Ureter (tissue), 1 donor: Measurements from ENCODE around the gene TMEM270. TPM values are rescaled to one million over a fixed set of nuclear protein-coding genes. Genes with fewer than 3 reads are reported as not detected.
A peak's percentile ranks its signal among the peaks of the same experiment; 100 is the strongest.
"Not testable (repeated sequence)": the region's sequence is repeated elsewhere in the genome, so short reads cannot be mapped to it uniquely, and the experiment has no call there.

Source experiments
- DNase-seq: peaks from one replicate; pipeline ENCODE4 v3.0.0-alpha.2; 2020; ENCODE audit warnings: low spot score
- total RNA-seq: library from RNA; stranded (reverse); gene quantifications from one replicate; pipeline ENCODE4 v1.2.4, GENCODE V29; 2023
- donor health status: DM: yes; HTN: yes; CAD: no.

The TMEM270 gene
- total RNA-seq, 1 donor from 2014 or later, result not detected

DNA sequence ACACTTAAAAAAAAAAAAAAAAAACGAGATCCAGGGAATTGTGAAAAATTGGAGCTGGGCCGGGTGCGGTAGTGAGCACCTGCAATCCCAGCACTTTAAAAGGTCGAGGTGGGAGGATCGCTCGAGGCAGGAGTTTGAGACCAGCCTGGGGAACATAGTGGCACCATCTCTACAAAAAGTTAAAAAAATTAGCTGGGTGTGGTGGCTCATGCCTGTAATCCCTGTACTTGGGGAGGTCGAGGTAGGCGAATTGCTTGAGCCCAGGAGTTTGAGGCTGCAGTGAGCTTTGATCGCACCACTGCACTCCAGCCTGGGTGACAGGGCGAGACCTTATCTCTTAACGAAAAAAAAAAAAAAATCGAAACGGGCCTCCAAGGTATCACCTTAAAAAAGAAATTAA lies 28.2 kb upstream of the TMEM270 start:
- no peak for DNase-seq

- peak; percentile 63 for DNase-seq
These were observed 27.6 kb upstream of the TMEM270 start for GRCh38 chr7:73833251-73833919.

- no peak for DNase-seq
These were observed 26.2 kb upstream of the TMEM270 start for GRCh38 chr7:73834626-73835191.

GRCh38 chr7:73837167-73837566 lies 23.8 kb upstream of the TMEM270 start:
- DNase-seq, result not testable (repeated sequence)

DNA sequence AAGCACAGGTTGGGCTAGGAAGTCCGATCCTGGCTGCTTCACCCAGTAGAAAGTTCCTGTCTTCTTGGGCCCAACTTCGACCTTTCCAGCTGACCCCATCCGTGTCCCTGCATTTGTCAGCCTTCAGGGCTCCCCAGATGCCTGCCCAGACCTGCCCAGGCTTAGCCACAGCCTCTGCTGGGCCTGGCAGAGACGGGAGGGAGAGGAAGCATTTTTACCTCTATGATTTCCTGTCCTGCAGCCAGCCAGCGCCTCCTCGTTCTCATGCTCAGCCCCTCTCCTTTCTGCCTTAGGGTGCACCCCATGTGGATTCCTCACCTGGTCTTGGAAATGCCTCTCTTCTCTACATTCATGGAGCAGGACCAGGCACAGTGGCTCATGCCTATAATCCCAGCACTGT lies 22.3 kb upstream of the TMEM270 start:
- DNase-seq, result peak; percentile 71

DNA sequence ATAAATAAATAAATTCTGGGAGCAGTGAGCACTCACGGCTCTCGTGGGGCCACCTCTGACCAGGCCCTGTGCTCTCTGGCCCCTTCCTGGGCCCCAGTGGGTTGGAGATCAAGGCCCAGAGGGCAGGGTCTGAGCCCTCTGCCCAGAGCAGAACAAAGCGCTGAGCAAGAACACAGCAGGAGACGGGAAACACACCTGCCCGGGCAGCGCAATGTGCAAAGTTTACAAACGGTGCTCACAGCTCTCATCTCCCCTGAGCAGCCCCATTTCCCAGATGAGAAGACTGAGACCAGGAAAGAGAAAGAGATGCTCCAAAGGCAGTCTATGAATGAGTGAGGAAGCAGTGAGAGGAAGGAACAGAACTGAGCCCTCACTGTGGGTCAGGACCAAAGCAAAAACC lies 21.7 kb upstream of the TMEM270 start:
- no peak for DNase-seq

GRCh38 chr7:73839743-73840714 lies 20.9 kb upstream of the TMEM270 start:
- DNase-seq, result no peak

DNA sequence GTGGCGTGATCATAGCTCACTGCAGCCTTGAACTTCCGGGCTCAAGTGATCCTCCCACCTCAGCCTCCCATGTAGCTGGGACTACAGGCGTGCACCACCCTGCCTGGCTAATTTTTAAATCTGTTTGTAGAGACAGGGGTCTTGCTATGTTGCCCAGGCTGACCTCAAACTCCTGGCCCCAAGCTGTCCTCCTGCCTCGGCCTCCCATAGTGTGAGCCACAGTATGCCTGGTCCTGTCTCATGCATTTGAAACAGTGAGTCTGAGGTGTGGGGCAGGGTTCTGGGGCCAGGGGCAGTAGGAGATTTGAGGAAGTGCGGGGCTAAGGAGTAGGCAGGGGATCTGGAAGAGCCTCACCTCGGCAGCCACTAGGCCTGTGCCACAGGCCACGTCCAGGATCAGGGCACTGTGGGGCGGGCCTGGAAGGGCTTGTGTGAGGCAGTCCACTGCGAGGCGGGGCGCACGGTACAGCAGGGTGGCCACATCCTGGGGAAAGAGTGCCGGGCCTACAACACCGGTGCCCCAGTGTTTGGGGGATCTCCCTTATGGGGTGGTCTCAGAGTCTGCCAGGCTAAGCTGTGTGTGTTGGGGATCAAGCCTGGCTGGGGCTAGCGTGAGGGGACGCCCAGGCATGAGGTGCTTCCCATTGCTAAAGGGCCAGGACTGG lies 20.1 kb upstream of the TMEM270 start:
- no peak for DNase-seq

- no peak for DNase-seq
These were observed 19.3 kb upstream of the TMEM270 start for GRCh38 chr7:73841689-73842066.

- DNase-seq, result peak; percentile 95
These were observed 18.6 kb upstream of the TMEM270 start, which contains the start of gene METTL27 for GRCh38 chr7:73842067-73842976. Gene METTL27 (minus strand): TSS chr7:73842516. CDS start chr7:73842140, 376 bp downstream.

GRCh38 chr7:73844131-73844547 lies 16.8 kb upstream of the TMEM270 start:
- no peak for DNase-seq

GRCh38 chr7:73844848-73845460 lies 16.0 kb upstream of the TMEM270 start:
- no peak for DNase-seq

- not testable (repeated sequence) for DNase-seq
These were observed 15.2 kb upstream of the TMEM270 start for GRCh38 chr7:73845701-73846195.

DNA sequence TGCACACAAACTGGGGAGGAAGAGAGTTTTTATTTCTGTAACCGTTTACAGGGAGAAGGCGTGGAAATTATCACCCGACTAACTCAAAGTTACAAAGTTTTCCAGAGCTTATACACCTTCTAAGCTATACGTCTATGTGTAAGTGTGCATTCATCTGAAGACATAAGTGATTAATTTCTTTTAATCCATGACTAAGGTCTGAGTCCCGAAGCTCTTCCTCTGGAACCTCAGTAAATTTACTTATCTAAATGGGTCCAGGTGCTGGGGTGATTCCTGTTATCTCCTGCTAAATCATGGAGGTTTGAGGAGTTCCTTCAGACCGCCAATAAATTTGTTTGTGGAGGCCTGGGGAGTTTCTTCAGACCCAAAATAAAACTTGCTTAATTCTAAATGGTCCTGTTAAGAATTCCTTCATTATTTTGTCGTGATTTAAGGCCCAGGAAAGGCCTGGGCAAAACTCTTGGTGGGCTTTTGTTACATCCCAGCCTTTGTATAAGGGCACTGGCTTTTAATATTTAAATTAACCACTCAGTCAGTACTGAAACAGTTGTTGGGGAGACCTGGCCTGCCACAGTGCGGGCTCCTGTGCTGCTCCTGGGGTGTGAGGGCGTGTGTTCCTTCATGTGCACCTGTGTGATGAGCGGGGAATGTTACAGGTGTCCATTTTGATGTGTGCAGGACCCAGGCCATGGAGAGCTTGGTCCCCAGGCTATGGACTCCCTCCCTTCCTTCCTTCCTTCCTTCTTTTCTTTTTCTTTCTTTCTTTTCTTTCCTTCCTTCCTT lies 12.8 kb upstream of the TMEM270 start:
- no peak for DNase-seq

- DNase-seq, result no peak
These were observed 10.2 kb upstream of the TMEM270 start for GRCh38 chr7:73850781-73851207.

DNA sequence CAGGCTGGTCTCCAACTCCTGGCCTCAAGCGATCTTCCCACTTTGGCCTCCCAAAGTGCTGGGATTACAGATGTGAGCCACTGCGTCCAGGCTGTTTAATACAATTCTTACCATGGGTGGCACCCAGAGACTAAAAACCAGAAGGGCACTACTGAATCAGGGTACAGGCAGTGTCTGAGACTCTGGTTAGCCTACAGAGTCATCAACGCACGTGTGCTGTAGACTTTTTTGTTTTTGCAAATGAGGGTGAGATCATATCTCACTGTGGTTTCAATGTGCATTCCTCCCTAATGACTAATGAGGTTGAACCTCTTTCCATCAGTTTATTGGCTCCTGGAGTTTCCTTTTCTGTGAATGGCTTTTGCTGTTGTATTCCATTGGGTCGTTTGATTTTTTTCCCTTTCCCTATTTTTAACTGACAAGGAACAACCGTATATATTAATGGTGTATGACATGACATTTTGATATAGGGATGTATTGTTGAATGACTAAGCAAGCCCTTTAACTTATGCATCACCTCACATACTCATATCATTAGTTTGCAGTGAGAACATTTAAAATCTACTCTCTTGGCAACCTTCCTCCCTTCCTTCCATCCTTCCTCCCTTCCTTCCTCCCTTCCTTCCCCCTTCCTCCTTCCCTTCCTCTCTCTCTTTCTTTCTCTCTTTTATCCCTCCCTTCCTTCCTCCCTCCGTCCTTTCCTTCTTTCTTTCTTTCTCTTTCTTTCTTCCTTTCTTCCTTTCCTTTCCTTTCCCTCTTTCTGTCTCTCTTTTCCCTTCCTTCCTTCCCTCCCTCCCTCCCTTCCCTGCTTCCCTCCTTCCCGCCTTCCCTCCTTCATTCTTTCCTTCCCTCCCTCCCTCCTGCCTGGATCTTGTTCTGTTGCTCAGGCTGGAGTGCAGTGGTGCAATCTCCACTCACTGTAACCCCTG lies 9.3 kb upstream of the TMEM270 start:
- no peak for DNase-seq

DNA sequence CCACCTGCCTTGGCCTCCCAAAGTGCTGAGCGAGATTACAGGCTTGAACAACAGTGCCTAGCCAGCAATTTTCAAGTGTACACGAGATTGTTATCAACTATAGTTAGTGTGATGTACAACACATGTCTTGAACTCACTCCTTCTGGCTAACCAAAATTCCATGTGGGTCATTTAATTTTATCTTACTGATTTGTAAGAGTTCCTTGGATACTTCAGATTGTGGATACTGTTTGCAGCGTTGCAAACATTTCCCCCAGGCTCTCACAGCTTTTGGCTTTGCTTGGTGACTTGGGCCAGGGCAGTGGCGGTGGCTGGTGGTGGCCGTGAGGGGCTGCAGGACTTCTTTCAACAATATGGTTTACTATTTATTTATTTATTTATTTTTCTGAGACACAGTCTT lies 8.5 kb upstream of the TMEM270 start:
- no peak for DNase-seq

- DNase-seq, result no peak
These were observed 4.0 kb upstream of the TMEM270 start for GRCh38 chr7:73856941-73857340.
